Upper lobe of left lung (tissue), 4 donors: ENCODE data around the gene NOL6.
"Not testable (repeated sequence)": the region's sequence is repeated elsewhere in the genome, so short reads cannot be mapped to it uniquely, and the experiment has no call there.

Experiments used
- EP300 ChIP-seq, 4 donors: sonication (generic); formaldehyde crosslinking; IDR thresholded peaks; one replicate each; pipeline ENCODE4 v1.5.1; 2017; ENCODE audit warnings: antibody characterized with exemption in 4 of 4, control low read depth in 2 of 4
- POLR2A ChIP-seq, 4 donors: fragments of 450-650 bp; IDR thresholded peaks; one replicate each; pipeline ENCODE4 v1.5.1; 2016 to 2017; ENCODE audit warnings: antibody characterized with exemption in 4 of 4, mild to moderate bottlenecking in 2 of 4
- POLR2AphosphoS5 ChIP-seq, 2 donors: sonication (generic); formaldehyde crosslinking; IDR thresholded peaks; one replicate each; pipeline ENCODE4 v1.5.1; 2017; ENCODE audit warnings: antibody characterized with exemption in 2 of 2
- TF ChIP-seq, protein P1 (sequence below), 6 experiments: fragments of 450-650 bp in 4 of 6; fragments of 200-600 bp in 2 of 6; sonication (generic) in 2 of 6; IDR thresholded peaks; one replicate each; pipeline ENCODE4 v1.5.1; 2016 to 2019; ENCODE audit warnings: antibody characterized with exemption in 6 of 6

- TF ChIP-seq EP300, POLR2AphosphoS5, POLR2A (IDR thresholded peaks at IDR 0.05): not testable (repeated sequence)
- TF ChIP-seq, protein P1, sequence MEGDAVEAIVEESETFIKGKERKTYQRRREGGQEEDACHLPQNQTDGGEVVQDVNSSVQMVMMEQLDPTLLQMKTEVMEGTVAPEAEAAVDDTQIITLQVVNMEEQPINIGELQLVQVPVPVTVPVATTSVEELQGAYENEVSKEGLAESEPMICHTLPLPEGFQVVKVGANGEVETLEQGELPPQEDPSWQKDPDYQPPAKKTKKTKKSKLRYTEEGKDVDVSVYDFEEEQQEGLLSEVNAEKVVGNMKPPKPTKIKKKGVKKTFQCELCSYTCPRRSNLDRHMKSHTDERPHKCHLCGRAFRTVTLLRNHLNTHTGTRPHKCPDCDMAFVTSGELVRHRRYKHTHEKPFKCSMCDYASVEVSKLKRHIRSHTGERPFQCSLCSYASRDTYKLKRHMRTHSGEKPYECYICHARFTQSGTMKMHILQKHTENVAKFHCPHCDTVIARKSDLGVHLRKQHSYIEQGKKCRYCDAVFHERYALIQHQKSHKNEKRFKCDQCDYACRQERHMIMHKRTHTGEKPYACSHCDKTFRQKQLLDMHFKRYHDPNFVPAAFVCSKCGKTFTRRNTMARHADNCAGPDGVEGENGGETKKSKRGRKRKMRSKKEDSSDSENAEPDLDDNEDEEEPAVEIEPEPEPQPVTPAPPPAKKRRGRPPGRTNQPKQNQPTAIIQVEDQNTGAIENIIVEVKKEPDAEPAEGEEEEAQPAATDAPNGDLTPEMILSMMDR (IDR thresholded peaks at IDR 0.05), result not testable (repeated sequence)
Observed at GRCh38 chr9:33424492-33424891, 49.2 kb downstream of the NOL6 start.
